Nephron progenitor cell (in vitro differentiated cells): ENCODE measurements around the gene U2AF1L4.

Source experiments
- DNase-seq: peaks from one replicate; pipeline ENCODE4 v3.0.0; 2021
- H3K27ac Mint-ChIP-seq: 2 replicates; pipeline ENCODE4 v1.8.0; 2021; ENCODE audit warnings: mild to moderate bottlenecking, moderate library complexity, mixed read lengths
- H3K27me3 Mint-ChIP-seq: 2 replicates; pipeline ENCODE4 v1.8.0; 2021; ENCODE audit warnings: mild to moderate bottlenecking, low read depth, mixed read lengths; ENCODE audit not compliant: poor library complexity
- H3K36me3 Mint-ChIP-seq: 2 replicates; pipeline ENCODE4 v1.8.0; 2021; ENCODE audit warnings: low read depth, mixed read lengths
- H3K4me1 Mint-ChIP-seq: 2 replicates; pipeline ENCODE4 v1.8.0; 2021; ENCODE audit warnings: mixed read lengths
- H3K4me3 Mint-ChIP-seq: 2 replicates; pipeline ENCODE4 v1.8.0; 2021; ENCODE audit warnings: mild to moderate bottlenecking, moderate library complexity, mixed read lengths
- H3K9me3 Mint-ChIP-seq: 2 replicates; pipeline ENCODE4 v1.8.0; 2021; ENCODE audit warnings: mild to moderate bottlenecking, moderate library complexity, mixed read lengths
- CTCF ChIP-seq: fragments of 200-600 bp; sonication (generic); IDR thresholded peaks from 2 replicates; pipeline ENCODE4 v1.5.0; 2021; ENCODE audit warnings: antibody characterized with exemption

Gene U2AF1L4

GRCh38 chr19:35736913-35737886 lies 8.0 kb downstream of the U2AF1L4 start:
- no peak for TF ChIP-seq CTCF
- peaks cover 32% of the 10 kb centered on the region for H3K36me3 Mint-ChIP-seq
- H3K27ac Mint-ChIP-seq = peak overlapping the region; percentile 66
- no peak for DNase-seq
- H3K9me3 Mint-ChIP-seq = no peaks in the 10 kb centered on the region
- H3K4me3 Mint-ChIP-seq = no peak overlapping the region
- peaks cover 15% of the 10 kb centered on the region for H3K4me1 Mint-ChIP-seq
- peaks cover 4% of the 10 kb centered on the region for H3K27me3 Mint-ChIP-seq

GRCh38 chr19:35734889-35735288 lies 10.3 kb downstream of the U2AF1L4 start:
- Mint-ChIP-seq H3K4me1 (peaks cover 7% of the 10 kb centered on the region), H3K4me3 (no peak overlapping the region), H3K27ac (peak overlapping the region; percentile 66), H3K36me3 (peaks cover 45% of the 10 kb centered on the region), H3K9me3 (no peaks in the 10 kb centered on the region), H3K27me3 (peaks cover 3% of the 10 kb centered on the region)
- no peak for TF ChIP-seq CTCF
- DNase-seq = no peak

- Mint-ChIP-seq H3K36me3 (peaks cover 51% of the 10 kb centered on the region), H3K27ac (peak overlapping the region; percentile 17)
- TF ChIP-seq CTCF = no peak
Observed at GRCh38 chr19:35734273-35734672, 10.9 kb downstream of the U2AF1L4 start.

GRCh38 chr19:35733180-35734125 lies 11.8 kb downstream of the U2AF1L4 start:
- Mint-ChIP-seq H3K27me3 (peaks cover 3% of the 10 kb centered on the region), H3K9me3 (no peaks in the 10 kb centered on the region), H3K36me3 (peaks cover 52% of the 10 kb centered on the region), H3K27ac (no peak overlapping the region), H3K4me1 (no peaks in the 10 kb centered on the region), H3K4me3 (no peak overlapping the region)
- TF ChIP-seq CTCF = no peak
- DNase-seq = no peak

More at GRCh38 chr19:35734273-35734672, 10.9 kb downstream of the U2AF1L4 start:
- Mint-ChIP-seq H3K9me3 (no peaks in the 10 kb centered on the region), H3K4me3 (no peak overlapping the region), H3K27me3 (peaks cover 3% of the 10 kb centered on the region), H3K4me1 (peaks cover 1% of the 10 kb centered on the region)
- no peak for DNase-seq

- Mint-ChIP-seq H3K27me3 (peaks cover 3% of the 10 kb centered on the region), H3K27ac (no peak overlapping the region), H3K36me3 (peaks cover 56% of the 10 kb centered on the region), H3K9me3 (no peaks in the 10 kb centered on the region), H3K4me1 (no peaks in the 10 kb centered on the region), H3K4me3 (no peak overlapping the region)
- no peak for DNase-seq
- TF ChIP-seq CTCF = no peak
Observed at GRCh38 chr19:35732540-35733179, 12.6 kb downstream of the U2AF1L4 start.
